ENCODE data around the gene RALGAPA1. TPM values are rescaled to one million over a fixed set of nuclear protein-coding genes. Genes with fewer than 3 reads are reported as not detected.

Gene RALGAPA1
- total and polyA plus RNA-seq, 9 of the 15 experiments (the other 6 are each of a cell fraction or from before 2014, with no cell fraction given) = 2.5 to 16.3 (median 6.2) TPM

GRCh38 chr14:35789651-35790050 lies 19.4 kb downstream of the RALGAPA1 start (continued):
- TF ChIP-seq RNF219 (CRISPR knock-in tag; IDR thresholded peaks at IDR 0.05) (no peak), ELF2 (CRISPR knock-in tag; IDR thresholded peaks at IDR 0.05) (no peak), NR2C2 (CRISPR knock-in tag; IDR thresholded peaks at IDR 0.05) (no peak), NR2C2 (tag; IDR thresholded peaks at IDR 0.05) (no peak), BDP1 (IDR thresholded peaks at IDR 0.05; ENCODE audit: insufficient read depth, insufficient read length) (no peak), ILF3 (IDR thresholded peaks at IDR 0.05; ENCODE audit: borderline replicate concordance) (no peak), SOX6 (IDR thresholded peaks at IDR 0.05) (no peak), SRSF9 (IDR thresholded peaks at IDR 0.05; ENCODE audit: borderline replicate concordance, low read depth, low read length) (no peak)

- intact Hi-C loops (cut with micrococcal nuclease) = no loop called here
- TF ChIP-seq TCF7L2 (IDR thresholded peaks at IDR 0.05; ENCODE audit: low read depth, low read length) = no peak
- TF ChIP-seq ATF2 (CRISPR knock-in tag; IDR thresholded peaks at IDR 0.05) = no peak
- no peak for TF ChIP-seq ETV1 (tag; conservative IDR thresholded peaks at IDR 0.05; ENCODE audit: low read depth)
- no peak for TF ChIP-seq E4F1 (CRISPR knock-in tag; IDR thresholded peaks at IDR 0.05; ENCODE audit: borderline replicate concordance)
- TF ChIP-seq GTF2A2 (tag; IDR thresholded peaks at IDR 0.05) = no peak
- no peak for TF ChIP-seq HMBOX1 (IDR thresholded peaks at IDR 0.05)
- TF ChIP-seq CSDE1 (IDR thresholded peaks at IDR 0.05) = no peak
Observed at GRCh38 chr14:35786856-35787255, 22.2 kb downstream of the RALGAPA1 start.

More at GRCh38 chr14:35786856-35787255, 22.2 kb downstream of the RALGAPA1 start:
- in situ Hi-C loops (cut with MboI) = no loop called here
- Histone ChIP-seq H3K9me1 (ENCODE audit: control insufficient read depth, insufficient read depth, low read length) (no peaks in the 10 kb centered on the region), H3K27ac (ENCODE audit: extremely low read depth, low read depth, low read length) (no peak overlapping the region), H3K9ac (ENCODE audit: insufficient read depth in 1 of 2, low read depth in 2 of 2, low read length in 2 of 2) (no peak overlapping the region), H3K4me1 (replicated peaks in 1 of 2; ENCODE audit: control insufficient read depth in 2 of 2, insufficient read depth in 2 of 2, low read length in 2 of 2) (no peaks in the 10 kb centered on the region), H2AFZ (ENCODE audit: low read depth, low read length) (no peak overlapping the region), H3K27me3 (ENCODE audit: control insufficient read depth in 2 of 2, insufficient read depth in 2 of 2, low read length in 2 of 2) (no peaks in the 10 kb centered on the region), H3K4me3 (no peak overlapping the region), H3K4me2 (ENCODE audit: insufficient read depth, low read length) (no peak overlapping the region), H3K9me3 (replicated peaks; ENCODE audit: control insufficient read depth, insufficient read depth, low read depth, low read length) (no peaks in the 10 kb centered on the region), H3K36me3 (ENCODE audit: control insufficient read depth, insufficient read depth, low read length) (no peaks in the 10 kb centered on the region), H4K20me1 (replicated peaks; ENCODE audit: control insufficient read depth, insufficient read depth, low read length) (no peaks in the 10 kb centered on the region), H3K79me2 (ENCODE audit: control insufficient read depth, insufficient read depth, low read length) (no peaks in the 10 kb centered on the region)
- DNase-seq (ENCODE audit: extremely low read depth in 1 of 4, low spot score in 3 of 4) (no peak), ATAC-seq (no peak), FAIRE-seq (no peak)
- CTCF ChIA-PET (ENCODE audit: low intra/inter-chr PET ratio) = no interaction called here
- POLR2A ChIA-PET = interaction anchor here (0.7 kb wide), 1 partner anchor 21 kb away, joined by 3 read pairs; no protein-coding TSS in a partner anchor
- WGBS (ENCODE audit: insufficient coverage, low coverage, missing lambda C conversion rate) = 67% methylated on average over 2 of the region's 2 CpGs
- BruUV-seq (replicated peaks) = no TSS peak

All from K562 (cell line).